CD4-positive, alpha-beta T cell treated with Interleukin-12 subunit alpha and Interleukin-12 subunit beta, for 1 hour (primary cell): ENCODE results near the gene TMEM119.
"Not testable (repeated sequence)": the region's sequence is repeated elsewhere in the genome, so short reads cannot be mapped to it uniquely, and the experiment has no call there.

Experiments used
- DNase-seq: peaks from one replicate; pipeline ENCODE4 v3.0.0-alpha.2; 2020

The TMEM119 gene

DNA sequence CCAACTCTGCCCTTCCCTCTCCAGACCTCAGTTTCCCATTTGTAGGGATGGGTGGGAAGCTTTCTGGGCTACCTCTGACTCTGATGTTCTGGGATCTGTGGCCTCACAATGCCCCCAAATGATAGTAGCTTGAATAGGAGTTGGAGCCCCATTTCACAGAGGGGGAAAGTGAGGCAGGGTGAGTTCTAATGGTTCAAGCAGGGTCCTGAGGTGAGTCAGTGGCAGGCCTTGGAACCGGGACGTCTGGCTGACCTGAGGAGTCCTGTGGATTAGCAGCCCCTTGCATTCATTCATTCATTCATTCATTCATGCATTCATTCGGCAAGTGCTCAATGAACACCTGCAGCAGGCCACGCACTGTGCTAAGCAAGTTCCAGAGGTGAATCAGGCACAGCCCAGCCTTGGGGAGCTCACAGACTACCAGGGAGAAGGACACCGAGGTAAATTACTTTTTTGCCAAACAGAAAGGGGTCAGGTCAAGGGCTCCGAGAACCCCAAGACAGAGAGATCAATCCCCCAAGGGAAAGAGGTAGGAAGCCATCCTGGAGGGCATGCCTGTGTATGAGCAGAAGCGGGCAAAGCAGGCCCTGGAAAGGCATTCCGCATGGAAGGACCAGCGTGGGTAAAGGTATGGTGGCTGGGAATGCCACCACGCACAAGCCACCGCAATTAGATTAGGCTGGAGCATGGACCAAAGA is 818 bp upstream of the TMEM119 start:
- no peak for DNase-seq

DNA sequence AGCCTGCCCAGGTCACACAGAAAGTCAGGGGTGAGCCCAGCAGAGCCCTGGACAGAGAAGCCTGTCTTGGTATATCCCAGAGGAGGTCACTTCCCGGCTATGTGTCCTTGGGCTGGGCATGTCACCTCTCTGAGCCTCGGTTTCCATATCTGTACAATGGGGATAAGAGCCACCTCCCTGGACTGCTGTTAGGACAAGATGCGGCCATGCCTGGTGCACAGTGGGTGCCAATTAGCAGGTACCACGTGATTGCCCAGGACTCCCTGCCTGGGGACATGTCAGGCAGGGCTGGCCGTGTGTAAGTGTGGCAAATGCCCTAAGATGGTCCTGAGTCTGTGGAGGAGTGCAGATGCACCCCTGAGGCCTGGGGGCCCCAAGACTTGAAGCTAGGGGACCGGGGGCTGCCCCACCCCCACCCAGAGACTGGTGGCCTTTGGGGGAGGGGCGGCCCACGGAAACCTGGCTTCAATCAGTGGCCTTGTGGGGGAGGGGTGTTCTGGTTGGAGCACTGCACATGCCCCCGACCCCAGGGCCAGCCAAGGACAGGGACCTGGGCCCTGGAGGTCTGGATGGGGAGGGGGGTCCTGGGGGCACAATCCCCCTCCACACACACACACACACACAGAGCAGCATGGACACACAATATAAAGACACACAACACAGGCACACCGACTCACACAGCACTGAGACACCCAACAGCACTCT is 878 bp downstream of the TMEM119 start:
- no peak for DNase-seq

DNA sequence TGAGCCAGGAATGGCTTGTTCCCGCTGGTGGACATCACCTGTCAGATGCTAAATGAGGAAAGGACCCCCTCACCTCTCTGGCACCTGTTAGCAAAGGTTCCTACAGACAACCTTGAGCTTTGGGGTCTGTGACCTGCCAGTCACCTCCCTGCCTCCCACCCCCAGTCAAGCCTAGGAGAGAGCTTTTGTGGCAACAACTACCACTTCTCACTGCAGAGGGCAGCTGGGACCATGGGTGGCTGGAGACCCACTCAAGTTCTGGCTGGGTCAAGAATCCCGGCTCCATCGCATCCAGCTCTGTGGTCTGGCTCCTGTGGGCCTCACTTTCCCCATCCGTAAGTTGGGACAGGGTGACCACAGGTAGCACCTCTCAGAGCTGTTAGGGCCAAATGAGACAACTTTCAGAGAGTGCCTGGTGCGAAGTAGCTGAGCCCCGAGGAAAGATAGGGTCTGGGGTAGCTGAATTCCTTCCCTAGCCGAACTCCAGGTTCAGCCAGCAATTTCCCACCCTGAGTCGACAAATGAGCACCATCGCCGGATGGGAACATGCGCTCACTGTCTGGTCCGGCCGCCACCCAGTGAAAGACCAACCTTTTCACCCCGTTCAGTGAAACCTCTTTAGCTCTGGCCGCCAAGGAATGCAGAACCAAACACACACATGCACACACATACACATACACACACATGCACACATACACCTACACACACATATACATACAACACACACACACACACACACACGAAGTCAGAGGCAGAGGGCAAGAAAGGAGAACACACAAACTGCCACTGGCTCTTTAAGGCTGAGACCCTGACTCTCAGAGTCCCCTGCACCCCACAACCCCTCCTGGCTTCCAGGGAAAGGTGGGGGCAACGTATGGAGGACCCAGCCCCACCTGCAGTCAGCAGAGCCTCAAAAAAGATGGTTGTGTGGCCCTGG is 1.9 kb downstream of the TMEM119 start:
- no peak for DNase-seq

DNA sequence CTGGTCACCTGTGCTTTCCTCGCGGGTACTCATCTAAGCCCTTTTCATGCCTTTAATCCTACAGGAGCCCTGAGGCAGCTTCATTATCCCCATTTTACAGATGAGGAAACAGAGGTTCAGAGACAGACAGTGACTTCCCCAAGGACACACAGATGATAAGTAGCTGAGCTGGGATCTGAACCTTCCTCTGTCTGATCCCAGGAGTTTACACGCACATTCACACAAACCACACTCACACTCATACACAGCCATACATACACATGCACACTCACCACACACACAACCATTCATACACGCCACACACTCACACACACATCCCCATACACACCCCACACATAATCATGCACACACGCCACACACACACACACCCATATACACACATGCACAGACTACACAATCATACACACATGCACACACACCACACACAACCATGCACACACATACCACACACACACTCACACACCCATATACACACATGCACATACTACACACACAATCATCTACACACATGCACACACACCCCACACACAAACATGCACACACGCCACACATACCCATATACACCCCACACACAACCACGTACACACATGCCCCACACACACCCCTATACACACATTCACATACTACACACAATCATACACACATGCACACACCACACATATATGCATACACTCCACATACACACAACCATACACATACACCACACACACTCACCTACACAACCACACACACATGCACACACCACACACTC is 2.7 kb downstream of the TMEM119 start:
- no peak for DNase-seq

DNA sequence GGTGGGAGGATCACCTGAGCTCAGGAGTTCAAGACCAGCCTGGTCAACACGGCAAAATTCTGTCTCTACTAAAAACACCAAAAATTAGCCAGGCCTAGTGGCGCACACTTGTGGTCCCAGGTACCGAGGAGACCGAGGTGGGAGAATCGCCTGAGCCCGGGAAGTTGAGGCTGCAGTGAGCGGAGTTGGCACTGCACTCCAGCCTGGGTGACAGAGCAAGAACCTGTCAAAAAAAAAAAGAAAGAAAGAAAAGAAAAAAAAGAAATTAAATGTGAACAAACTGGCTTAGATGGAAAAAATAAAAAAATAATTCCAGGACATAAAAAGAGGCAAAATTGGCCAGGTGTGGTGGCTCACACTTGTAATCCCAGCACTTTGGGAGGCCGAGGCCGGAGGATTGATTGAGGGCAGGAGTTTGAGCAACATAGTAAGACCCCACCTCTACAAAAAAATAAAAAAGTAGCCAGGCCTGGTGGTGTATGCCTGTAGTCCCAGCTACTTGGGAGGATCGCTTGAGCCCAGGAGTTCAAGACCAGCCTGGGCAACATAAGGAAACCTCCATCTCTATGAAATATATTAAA is 3.5 kb downstream of the TMEM119 start:
- DNase-seq: no peak

DNA sequence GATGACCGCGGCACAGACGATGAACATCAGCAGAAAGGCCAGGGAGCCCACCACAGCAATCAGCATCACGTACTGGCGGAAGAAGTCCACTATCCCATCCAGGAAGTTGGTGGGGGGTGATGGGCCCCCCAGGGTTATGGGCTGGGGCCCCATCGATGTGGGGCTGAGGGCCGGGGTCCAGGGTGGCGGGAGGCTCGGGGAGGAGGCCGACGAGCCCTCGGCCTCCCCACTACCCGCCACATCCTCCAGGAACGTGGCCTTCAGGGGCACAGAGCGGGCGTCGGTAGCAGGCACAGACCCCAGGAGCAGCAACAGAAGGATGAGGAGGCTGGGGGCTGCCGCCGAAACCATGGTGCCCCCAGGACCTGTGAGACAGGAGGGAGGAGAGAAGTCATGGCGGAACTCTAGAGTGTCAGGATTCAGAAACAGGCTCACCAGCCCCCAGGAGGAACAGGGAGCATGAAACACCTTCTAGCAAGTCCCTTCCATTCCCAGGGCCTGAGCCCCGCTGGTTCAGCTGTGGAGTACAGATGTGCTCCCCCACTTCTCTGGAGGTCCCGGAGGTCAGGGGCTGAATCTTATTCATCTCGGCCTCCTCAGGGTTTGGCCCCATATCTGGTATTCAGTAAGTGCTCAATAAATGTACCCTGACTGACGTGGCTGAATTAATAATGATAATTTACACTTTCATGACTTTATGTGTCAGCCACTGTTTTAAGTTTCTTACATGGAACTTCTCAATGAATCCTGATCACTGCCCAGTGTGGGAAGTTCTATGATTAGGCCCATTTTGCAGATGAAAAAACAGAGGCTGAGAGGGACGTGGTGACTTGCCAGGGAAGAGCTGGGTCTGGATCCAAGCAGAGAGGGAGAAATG is 5.6 kb downstream of the TMEM119 start:
- DNase-seq: no peak

DNA sequence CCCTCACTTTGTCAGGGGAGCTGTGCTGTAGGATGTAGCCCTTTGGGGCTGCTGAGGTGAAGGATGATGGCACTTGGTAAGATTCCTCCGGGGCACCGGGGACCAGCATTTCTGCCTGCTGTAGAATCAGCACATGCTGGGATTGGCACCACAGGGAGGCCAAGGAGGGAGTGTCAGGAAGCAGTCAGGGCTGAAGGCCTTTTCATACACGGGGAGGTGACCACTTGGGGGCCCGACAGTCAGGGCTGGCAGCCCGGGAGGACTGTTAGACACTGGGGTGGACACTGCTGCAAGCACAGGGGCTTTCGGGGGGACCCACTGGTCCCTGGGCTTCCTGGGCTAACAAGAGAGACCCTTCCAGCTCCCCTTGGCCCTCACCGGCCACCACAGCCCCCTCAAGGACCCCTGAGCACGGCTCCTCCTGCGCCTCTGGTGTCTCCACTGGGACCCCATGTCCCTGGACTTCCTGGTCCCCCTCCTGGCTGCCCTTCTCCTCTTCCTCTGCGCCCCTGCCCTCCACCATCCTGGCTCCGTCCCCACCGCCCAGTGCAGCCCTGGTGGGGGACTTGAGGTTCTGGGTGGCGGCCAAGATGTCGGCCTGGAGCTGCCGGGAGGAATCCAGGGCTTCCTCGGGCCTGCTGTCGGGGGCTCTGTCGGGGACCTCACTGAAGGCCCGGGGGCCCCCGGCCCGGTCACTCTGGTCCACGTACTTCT is 6.5 kb downstream of the TMEM119 start:
- DNase-seq: no peak

DNA sequence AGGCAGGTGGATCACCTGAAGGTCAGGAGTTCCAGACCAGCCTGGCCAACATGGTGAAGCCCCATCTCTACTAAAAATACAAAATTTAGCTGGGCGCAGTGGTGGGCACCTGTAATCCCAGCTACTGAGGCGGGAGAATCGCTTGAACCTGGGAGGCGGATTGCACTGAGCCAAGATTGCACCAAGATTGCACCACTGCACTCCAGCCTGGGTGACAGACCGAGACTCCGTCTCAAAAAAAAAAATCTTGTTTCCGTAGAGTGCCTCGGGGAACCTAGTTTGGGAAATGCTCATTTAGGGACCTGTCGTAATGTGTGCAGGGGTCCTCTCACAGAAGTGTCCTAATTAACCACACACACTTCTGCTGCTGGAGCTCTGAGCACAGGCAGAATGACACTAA is 7.4 kb downstream of the TMEM119 start:
- DNase-seq: not testable (repeated sequence)

DNA sequence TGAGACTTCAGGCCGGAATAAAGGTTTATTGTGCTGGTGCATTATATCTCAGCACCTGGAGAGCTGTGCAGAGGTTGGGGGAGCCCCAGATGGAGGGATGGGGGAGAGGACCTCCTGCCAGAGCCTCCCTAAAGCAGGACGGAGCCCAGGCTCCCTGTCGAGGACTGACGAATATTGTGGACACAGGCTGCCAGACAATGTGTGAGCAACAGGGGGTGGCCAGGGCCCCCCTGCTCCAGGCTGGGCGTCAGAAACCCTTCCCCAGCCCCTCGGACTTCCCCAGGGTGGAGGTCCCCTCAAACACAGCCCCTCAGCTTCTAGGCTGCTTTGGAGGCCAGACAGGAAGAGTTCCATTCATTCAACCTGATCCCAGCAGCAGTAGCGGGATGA is 8.0 kb downstream of the TMEM119 start:
- no peak for DNase-seq

DNA sequence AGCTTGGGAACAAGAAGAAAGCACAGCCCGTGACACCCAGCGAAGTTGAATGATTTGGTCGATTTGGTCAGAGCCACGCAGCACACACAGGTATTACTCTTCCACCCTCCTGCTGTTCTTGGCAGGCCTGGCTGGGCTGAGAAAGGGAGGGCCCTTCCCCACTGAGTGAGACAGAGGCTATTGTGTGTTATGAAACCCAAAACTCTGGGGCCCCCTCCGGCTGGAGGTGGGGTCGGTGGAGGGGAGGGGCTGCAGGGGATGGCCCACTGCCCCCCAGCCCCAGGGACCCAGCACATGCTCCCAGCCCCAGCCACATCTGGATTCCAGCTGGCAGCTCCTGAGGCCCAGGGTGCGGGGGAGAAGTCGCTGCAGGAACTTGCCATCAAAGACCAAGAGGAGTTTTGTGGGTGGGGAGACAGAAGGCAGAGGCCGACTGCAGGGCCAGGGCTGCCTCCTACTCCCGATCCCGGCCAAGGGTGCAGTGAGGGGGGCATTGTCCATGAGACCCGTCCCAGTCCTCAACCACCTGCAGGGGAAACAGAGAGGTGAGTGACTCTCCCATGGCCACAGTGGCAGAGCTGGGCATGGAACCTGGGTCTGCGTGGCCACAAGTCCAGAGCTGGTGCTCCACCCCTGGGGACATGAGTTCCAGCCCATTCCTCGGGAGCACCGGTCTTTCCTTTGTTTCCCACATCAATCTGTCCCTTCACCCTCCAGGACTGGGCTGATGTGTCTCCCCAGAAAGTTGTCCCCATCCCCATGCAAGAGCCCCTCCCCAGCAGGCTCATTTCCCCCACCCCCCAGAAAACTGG is 8.7 kb downstream of the TMEM119 start:
- no peak for DNase-seq

DNA sequence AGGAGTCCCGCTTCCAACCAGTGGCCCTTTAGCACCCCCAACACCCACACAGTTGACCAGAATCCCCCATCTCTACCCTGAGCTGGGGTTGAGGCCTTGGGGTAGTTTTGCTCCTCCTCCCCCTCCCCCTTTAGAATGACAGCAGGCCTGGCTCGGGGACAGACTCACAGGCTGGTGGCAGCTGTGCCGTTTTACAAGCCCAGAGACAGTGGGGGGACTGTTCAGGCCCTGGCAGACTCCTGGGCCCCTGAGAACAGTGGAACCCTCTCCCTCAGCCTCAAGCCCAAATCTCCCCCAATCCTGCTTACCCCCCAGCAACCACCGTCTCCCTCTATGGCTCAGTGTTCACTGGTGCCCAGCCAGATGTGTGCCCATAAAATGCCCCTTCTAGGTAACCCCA is 10.1 kb downstream of the TMEM119 start:
- DNase-seq: no peak

DNA sequence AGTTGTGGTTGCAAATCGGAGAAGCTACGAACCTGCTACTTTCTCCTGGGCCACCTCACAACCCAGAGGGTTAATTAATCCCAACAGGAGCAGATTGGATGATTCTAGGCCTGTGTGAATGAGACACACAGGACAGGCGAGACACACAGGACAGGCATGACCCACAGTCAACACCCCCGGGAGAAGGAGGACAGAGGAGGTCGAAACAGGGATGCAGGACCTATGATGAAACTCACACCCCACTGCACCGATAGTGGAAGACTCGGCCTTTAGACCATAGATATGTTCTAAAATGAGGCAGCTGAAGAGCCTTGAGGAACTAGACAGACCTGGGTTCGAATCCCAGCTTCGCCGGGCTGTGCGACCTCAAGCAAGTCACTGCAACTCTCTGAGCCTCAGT is 11.6 kb downstream of the TMEM119 start:
- no peak for DNase-seq

DNA sequence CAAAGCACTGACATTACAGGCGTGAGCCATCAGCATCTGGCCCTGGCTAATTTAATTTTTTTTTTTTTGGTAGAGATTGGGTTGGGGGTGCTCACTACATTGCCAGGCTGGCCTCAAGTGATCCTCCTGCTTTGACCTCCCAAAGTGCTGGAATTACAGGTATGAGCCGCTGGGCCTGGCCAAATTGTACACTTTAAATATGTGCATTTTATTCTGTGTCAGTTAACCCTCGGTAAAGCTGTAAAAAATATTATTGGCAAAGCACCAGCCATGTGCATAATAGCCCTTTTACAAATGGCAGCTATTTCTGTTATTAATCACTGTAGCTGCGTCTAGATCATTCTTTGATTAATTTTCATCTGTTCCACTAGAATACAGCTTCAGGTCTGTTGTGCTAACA is 12.0 kb downstream of the TMEM119 start:
- no peak for DNase-seq

DNA sequence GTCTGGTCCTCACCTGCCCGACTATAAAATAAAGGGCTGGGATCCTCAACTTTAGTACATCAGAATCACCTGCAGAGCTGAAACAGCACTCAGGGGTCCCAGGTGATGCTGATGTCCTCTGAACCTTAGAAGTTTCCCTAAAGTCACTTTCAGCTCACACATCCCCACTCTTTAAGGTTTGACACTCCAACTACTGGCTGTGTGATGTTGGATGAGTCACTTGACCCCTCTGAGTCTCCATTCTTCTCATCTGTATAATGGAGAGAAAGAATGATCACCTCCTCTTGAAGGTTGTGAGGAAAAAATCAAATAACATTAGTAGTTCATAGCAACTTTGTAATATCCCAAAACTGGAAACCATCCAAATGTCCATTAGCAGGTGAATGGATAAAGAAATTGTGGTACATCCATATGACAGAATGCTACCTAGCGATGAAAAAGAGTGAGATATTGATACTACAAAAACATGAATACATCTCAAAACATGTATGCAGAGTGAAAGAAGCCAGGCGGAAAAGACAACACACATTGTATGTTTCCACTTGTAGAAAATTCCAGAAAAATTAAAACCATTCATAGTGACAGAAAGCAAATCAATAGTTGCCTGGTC is 13.3 kb downstream of the TMEM119 start:
- no peak for DNase-seq

DNA sequence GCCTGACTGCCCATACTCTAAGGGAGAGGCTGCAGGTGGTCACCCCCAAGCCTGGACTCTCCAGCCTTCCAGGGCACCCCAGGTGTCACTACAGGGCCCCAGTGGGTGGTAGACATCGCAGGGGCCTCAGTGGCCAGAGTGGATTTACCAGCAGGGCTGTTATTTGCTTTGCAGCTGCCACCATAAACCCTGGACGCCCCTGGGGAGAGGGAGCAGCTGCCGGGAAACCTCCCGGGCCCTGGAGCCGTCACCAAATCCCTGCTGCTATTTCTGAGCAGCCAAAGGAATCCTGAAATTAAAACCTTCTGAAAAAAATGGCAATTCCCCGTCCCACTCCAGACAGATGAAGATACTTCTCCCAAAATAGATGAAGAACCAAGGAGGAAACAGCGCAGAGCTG is 13.9 kb downstream of the TMEM119 start:
- no peak for DNase-seq

DNA sequence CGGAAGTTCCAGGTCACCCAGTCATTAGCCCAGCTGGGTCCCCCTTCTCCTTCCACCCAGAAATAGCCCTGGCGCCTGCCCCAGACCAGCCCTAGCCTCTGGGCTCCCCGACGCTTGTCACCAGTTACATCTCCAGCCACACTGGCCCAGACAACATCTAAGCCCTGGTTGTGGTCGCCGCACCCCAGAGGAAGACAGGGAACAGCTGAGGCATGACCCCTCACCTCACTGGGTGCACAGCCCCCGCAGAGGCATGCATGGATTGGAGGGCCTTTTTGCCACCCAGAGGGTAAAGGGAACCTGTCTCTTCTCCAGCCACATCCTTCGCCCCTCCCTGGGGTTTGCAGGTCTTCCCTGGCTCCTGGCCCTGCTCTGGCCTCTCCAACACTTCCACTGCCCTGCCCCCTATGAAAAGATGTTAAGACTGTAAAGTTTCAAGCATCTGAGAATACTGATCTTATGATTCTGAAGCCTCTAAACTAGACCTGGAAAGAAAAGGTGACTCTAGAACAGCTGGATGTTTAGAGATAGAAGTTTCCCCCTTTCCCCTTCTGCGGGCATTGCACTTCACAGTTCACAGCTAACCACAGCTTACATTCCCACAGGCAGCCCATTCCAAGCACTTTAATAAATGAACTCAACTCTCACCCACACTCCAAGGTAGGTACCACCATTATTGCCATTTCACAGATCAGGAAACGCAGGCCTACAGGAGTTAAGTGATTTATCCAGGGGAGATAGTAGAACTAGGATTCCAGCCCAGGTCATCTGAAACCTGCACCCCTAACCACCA is 14.7 kb downstream of the TMEM119 start:
- DNase-seq: no peak

DNA sequence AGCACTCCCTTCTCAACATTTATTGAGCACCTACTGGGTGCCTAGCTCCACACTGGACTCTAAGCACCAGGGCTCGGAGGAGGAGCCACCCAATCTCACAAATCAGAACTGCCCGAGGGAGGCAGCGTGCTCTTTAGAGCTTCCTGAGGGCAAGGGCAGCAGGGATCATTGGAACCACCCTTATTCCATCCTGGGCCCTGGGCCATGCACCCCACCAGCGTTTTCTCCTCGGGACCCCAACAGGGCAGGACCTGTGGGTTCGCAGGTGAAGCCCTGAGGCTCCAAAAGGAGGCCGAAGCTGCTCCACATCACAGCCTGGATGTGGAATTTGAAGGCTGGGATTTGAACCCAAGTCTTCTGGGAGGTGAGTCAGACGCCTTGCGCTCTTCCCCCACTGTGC is 15.4 kb downstream of the TMEM119 start:
- no peak for DNase-seq
